Esophagus muscularis mucosa (tissue), 4 donors: ENCODE results near the gene THOC2. TPM values are rescaled to one million over a fixed set of nuclear protein-coding genes. Genes with fewer than 3 reads are reported as not detected.

Source experiments
- DNase-seq: peaks from one replicate; pipeline ENCODE4 v3.0.0-alpha.2; 2017; ENCODE audit errors: extremely low spot score
- H3K27ac ChIP-seq, 4 donors: fragments of 200-600 bp; sonication (generic); replicated peaks in 1 of 4; 1 replicate in 3 of 4; 2 replicates in 1 of 4; pipeline ENCODE4 v1.5.1; 2016 to 2019; ENCODE audit warnings: mild to moderate bottlenecking in 1 of 4
- H3K27me3 ChIP-seq, 4 donors: fragments of 200-600 bp; sonication (generic); one replicate each; pipeline versions ENCODE4 v1.5.1 to v1.6.0; 2016 to 2019
- H3K36me3 ChIP-seq, 4 donors: fragments of 200-600 bp; sonication (generic); one replicate each; pipeline ENCODE4 v1.5.1; 2016 to 2019
- H3K4me1 ChIP-seq, 4 donors: fragments of 200-600 bp; sonication (generic); one replicate each; pipeline ENCODE4 v1.5.1; 2016 to 2019
- H3K4me3 ChIP-seq, 4 donors: fragments of 200-600 bp; sonication (generic); 1 replicate in 2 of 4; 2 replicates in 2 of 4; pipeline ENCODE4 v1.5.1; 2016 to 2019; ENCODE audit warnings: mild to moderate bottlenecking in 4 of 4, moderate library complexity in 1 of 4
- H3K9me3 ChIP-seq, 4 donors: fragments of 200-600 bp; sonication (generic); 1 replicate in 3 of 4; 2 replicates in 1 of 4; pipeline ENCODE4 v1.5.1; 2016 to 2019
- EP300 ChIP-seq: sonication (generic); formaldehyde crosslinking; IDR thresholded peaks from one replicate; pipeline ENCODE4 v1.6.1; 2017; ENCODE audit warnings: antibody characterized with exemption
- POLR2A ChIP-seq: fragments of 450-650 bp; IDR thresholded peaks from one replicate; pipeline ENCODE4 v1.6.1; 2017; ENCODE audit warnings: antibody characterized with exemption, moderate library complexity, mild to moderate bottlenecking, low read depth
- POLR2AphosphoS5 ChIP-seq, 2 donors: sonication (generic); formaldehyde crosslinking; IDR thresholded peaks; one replicate each; pipeline ENCODE4 v1.6.1; 2017; ENCODE audit warnings: antibody characterized with exemption in 2 of 2
- WGBS: methylation state at CpG from one replicate; pipeline ENCODE4 v1.1.5; 2018; 5-methylcytosine and 5-hydroxymethylcytosine counted together
- intact Hi-C: fragments of 100-400 bp; cut with DNase I; formaldehyde crosslinking; loops from one replicate; pipeline ENCODE4 v1.15.1; 2023
- small RNA-seq, 3 donors: library from RNA; depleted of rRNA; stranded (forward); fragments of <200 nt; gene quantifications; one replicate each; pipeline ENCODE3, GENCODE V24; 2016
- total RNA-seq, 4 donors: library from RNA; depleted of rRNA; stranded (reverse); fragments of >200 nt; gene quantifications; one replicate each; pipeline versions ENCODE4 v1.1.0 to v1.2.1, GENCODE V29; 2016
- TF ChIP-seq, protein P1 (sequence below), 3 experiments: fragments of 200-600 bp in 2 of 3; fragments of 450-650 bp in 1 of 3; sonication (generic) in 2 of 3; IDR thresholded peaks; one replicate each; pipeline ENCODE4 v1.5.1; 2017 to 2019; ENCODE audit warnings: antibody characterized with exemption in 3 of 3, mild to moderate bottlenecking in 2 of 3, moderate library complexity in 1 of 3

Gene THOC2
- total RNA-seq, 4 donors from 2014 or later: 98.1 to 110 (median 109) TPM

DNA sequence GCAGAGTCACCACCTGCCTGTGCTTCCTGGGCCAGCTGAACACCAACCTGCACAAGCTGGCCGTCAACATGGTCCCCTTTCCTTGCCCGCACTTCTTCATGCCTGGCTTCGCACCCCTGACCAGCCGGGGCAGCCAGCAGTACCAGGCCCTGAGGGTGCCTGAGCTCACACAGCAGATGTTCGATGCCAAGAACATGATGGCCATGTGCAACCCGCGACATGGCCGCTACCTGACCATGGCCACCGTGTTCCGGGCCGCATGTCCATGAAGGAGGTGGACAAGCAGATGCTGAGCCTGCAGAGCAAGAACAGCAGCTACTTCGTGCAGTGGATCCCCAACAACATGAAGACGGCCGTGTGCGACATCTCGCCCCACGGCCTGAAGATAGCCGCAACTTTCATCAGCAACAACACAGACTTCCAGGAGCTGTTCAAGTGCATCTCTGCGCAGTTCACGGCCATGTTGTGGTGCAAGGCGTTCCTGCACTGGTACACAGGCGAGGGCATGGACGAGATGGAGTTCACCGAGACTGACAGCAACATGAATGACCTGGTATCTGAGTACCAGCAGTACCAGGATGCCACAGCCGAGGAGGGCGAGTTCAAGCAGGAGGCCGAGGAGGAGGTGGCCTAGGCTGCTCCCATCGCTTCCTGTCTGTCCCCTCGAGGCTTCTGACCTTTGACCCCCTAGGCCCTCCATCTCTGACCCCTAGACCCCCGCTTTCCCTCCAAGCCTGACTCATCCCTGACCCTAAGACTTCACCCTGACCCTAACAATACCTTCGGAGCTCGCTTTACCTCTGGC lies 170.3 kb downstream of the THOC2 start:
- Histone ChIP-seq H3K27me3 (no peaks in the 10 kb centered on the region), H3K4me1 (no peaks in the 10 kb centered on the region), H3K27ac (no peak overlapping the region), H3K36me3 (no peaks in the 10 kb centered on the region), H3K4me3 (no peak overlapping the region), H3K9me3 (no peaks in the 10 kb centered on the region)
- TF ChIP-seq POLR2A: no peak
- no peak for TF ChIP-seq POLR2AphosphoS5 (IDR thresholded peaks at IDR 0.05)
- TF ChIP-seq, protein P1, sequence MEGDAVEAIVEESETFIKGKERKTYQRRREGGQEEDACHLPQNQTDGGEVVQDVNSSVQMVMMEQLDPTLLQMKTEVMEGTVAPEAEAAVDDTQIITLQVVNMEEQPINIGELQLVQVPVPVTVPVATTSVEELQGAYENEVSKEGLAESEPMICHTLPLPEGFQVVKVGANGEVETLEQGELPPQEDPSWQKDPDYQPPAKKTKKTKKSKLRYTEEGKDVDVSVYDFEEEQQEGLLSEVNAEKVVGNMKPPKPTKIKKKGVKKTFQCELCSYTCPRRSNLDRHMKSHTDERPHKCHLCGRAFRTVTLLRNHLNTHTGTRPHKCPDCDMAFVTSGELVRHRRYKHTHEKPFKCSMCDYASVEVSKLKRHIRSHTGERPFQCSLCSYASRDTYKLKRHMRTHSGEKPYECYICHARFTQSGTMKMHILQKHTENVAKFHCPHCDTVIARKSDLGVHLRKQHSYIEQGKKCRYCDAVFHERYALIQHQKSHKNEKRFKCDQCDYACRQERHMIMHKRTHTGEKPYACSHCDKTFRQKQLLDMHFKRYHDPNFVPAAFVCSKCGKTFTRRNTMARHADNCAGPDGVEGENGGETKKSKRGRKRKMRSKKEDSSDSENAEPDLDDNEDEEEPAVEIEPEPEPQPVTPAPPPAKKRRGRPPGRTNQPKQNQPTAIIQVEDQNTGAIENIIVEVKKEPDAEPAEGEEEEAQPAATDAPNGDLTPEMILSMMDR (IDR thresholded peaks at IDR 0.05): no peak
- TF ChIP-seq EP300: no peak
- 88% methylated on average over 26 of the region's 32 CpGs for WGBS
- intact Hi-C loops: no loop called here
- DNase-seq: no peak

DNA sequence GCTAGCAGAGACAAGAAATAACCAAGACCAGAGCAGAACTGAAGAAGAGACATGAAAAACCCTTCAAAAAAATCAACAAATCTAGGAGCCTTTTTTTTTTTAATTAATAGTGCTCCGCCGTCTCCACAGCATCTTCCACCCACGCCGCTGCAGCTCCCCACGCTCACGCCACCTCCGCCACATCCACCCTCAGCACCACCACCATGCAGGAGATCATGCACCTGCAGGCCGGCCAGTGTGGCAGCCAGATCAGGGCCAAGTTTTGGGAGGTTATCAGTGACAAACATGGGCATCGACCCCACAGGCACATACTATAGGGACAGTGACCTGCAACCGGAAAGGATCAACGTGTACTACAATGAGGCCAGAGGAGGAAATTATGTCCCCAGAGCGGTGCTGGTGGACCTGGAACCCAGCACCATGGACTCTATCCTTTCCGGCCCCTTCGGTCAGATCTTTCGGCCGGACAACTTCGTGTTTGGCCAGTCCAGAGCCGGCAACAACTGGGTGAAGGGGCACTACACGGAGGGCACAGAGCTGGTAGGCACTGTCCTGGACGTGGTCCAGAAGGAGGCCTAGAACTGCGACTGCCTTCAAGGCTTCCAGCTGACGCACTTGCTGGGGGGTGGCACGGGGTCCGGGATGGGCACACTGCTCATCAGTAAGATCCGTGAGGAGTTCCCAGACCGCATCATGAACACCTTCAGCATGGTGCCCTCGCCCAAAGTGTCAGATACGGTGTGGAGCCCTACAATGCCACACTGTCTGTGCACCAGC lies 171.2 kb downstream of the THOC2 start:
- DNase-seq: no peak
- H3K4me3 ChIP-seq: no peak overlapping the region
- TF ChIP-seq EP300 (no peak), POLR2AphosphoS5 (IDR thresholded peaks at IDR 0.05) (no peak), POLR2A (no peak)
- TF ChIP-seq, protein P1 (IDR thresholded peaks at IDR 0.05): no peak
- H3K4me1 ChIP-seq: no peaks in the 10 kb centered on the region
- no peak overlapping the region for H3K27ac ChIP-seq
- no peaks in the 10 kb centered on the region for H3K27me3 ChIP-seq
- no peaks in the 10 kb centered on the region for H3K9me3 ChIP-seq
- WGBS: 88% methylated on average over 17 of the region's 28 CpGs
- intact Hi-C loops: no loop called here
- H3K36me3 ChIP-seq: no peaks in the 10 kb centered on the region

DNA sequence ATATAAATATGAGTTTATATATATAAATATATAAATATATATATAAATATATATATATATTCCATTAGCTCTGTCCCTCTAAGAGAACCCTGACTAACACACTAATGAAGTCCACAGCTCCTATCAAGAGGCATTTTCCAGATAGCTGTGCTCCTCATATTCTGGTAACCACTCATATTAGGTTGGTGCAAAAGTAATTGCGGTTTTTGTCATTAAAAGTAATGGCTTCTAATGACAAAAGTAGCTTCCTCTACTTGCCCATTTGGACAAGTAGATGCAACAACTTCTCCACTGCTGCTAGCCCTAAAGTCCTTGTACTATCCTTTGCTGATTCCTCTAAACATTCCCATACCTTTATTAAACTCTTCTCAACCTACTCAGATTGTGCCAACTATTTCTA lies 182.0 kb downstream of the THOC2 start:
- Histone ChIP-seq H3K4me3 (no peak overlapping the region), H3K27ac (no peak overlapping the region), H3K9me3 (no peaks in the 10 kb centered on the region), H3K4me1 (no peaks in the 10 kb centered on the region), H3K36me3 (no peaks in the 10 kb centered on the region), H3K27me3 (no peaks in the 10 kb centered on the region)
- WGBS: 82% methylated on average over 1 of the region's 1 CpG
- intact Hi-C loops: no loop called here
- no peak for DNase-seq
- TF ChIP-seq, protein P1 (IDR thresholded peaks at IDR 0.05): no peak
- TF ChIP-seq EP300: no peak
- no peak for TF ChIP-seq POLR2AphosphoS5 (IDR thresholded peaks at IDR 0.05)
- TF ChIP-seq POLR2A: no peak

Small RNAs within 50 kb of the gene (small RNA-seq; reads per million reads assigned to genes)
- gene AL030996.1 (0 reads per million in 3 donors), gene RNU7-69P (0 reads per million in 3 donors)

Other genes starting within 250 kb of the THOC2 start
- 10 to 100 TPM; 21.0 to 39.3 (median 32.9) TPM for gene XIAP, start 127.0 kb upstream of the THOC2 start, total RNA-seq
- gene STAG2, start 228.7 kb upstream of the THOC2 start, total RNA-seq: 10 to 100 TPM; 60.6 to 94.3 (median 84.7) TPM